HTERT RPE-1 (cell line): ENCODE measurements around the gene IGSF21.
"Not testable (repeated sequence)": the region's sequence is repeated elsewhere in the genome, so short reads cannot be mapped to it uniquely, and the experiment has no call there.

Source experiments
- in situ Hi-C: fragments of 300-500 bp; cut with MboI; formaldehyde crosslinking; loops from 4 replicates; pipeline ENCODE4 v1.14.3; 2020; ENCODE audit warnings: low sequenced_read_pairs

Gene IGSF21

DNA sequence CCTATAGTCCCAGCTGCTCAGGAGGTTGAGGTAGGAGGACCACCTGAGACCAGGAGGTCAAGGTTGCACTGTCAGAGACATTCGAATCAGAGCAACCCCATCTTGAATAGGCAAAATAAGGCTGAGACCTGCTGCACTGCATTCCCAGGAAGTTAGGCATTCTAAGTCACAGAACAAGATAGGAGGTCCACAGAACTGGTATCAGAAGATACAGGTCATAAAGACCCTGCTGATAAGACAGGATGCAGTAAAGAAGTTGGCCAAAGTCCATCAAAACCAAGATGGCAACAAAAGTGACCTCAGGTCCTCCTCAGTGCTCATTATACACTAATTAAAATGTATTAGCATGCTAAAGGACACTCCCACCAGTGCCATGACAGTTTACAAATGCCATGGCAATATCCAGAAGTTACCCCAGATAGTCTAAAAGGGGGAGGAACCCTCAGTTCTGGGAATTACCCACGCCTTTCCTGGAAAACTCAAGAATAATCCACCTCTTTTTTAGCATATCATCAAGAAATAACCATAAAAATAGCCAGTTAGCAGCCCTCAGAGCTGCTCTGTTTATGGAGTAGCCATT lies 307.9 kb downstream of the IGSF21 start:
- in situ Hi-C loops, result no loop called here

DNA sequence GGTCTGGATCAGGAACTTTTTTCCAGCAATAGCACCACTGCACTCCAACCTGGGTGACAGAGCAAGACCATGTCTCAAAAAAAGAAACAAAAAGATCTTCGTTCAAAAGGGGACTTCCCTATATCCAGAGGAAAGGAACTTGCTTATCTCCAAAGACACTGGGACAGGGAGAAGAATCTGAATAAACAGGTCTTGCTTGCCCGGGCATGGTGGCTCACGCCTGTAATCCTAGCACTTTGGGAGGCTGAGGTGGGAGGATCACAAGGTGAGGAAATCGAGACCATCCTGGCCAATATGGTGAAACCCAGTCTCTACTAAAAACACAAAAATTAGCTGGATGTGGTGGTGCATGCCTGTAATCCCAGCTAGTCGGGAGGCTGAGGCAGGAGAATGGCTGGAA lies 308.5 kb downstream of the IGSF21 start:
- in situ Hi-C loops, result not testable (repeated sequence)

DNA sequence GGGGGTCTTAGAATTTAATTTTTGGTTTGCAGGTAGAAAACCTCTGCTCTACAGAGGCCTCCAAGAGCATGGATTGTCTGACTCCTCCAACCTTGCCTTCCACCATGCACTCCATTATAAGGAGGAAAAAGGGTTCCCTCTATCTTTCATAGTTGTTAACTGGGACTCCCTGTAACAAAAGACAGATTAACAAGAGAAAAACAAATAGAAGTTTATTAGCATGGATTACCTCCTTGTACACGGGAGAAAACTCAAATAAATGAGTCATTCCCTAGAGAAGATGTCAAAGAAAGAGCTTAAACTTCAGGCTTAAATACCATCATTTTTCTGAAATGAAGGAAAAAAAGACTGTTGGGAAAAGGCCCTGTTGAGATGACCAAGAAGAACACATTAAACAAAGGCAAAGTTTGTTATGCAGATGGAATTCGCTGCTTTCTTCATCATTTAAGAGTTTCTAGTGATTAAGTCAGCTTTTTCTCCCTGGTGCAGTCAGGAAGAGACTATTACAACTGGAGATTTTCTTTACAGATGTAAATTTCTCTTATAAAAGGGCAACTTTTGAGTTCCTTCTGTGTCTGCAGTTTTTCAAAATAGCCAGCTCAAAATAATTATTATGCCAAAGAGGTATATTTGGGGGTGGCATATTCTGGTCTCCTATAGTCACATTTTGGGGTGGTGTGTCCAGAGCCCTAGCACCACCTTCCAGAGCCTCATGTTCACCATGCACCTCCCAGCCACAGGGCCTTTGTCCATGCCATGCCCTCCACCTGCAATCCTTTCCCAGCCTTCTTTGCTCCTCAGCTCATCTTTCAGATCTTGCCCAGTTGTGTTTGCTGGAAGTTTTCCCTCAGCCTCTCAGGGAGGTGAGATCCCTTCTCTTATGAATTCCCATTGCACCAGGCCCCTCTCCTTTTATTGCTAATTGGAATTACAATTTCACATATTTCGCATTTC lies 310.0 kb downstream of the IGSF21 start:
- in situ Hi-C loops, result no loop called here

DNA sequence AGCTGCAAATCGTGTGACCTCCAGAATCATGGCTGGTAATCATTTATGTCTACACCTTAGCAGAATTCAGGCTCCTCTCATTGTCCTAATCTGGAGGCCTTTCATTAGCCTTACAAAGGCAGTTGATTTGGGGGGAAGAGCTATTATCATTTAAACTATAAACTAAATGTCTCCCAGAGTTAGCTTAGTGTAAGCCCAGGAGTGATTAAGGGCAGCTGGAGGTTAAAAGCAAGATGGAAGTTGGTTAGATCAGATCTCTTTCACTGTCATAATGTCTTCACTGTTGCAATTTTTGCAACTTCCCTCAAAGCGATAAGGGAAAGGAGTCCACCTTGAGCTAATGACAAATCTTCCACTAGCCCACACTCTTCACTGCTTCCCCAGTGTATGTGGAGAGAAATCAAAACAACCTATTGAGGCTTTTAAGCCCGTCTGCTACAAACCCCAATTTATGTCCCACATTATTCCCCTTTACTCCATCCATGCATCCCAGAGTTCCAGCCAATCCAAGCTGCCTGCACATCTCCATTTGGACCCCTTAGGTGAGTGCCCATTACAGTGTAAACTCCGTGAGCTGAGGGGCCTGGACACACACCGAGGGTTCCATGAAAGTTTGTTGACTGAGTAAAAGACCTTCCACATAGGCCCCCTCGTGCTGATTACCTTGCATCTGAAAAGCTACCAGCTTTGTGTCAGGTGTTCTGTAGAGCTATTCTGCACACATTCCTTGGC lies 311.7 kb downstream of the IGSF21 start:
- in situ Hi-C loops, result no loop called here

DNA sequence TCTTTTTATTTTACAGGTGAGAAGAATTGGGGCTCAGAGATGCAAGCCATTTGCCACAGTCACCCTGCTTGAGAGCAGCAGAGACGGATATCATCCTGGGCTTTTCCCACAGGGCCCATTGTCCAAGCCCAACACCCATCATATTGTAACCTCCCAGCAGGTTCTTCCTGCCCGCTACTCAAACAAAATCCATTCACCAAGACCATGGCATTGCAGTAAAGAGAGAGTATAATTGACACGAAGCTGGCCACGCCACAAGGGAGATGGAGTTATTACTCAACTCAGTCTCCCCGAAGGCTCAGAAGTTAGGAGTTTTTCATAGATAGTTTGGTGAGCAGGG lies 312.2 kb downstream of the IGSF21 start:
- in situ Hi-C loops, result no loop called here

DNA sequence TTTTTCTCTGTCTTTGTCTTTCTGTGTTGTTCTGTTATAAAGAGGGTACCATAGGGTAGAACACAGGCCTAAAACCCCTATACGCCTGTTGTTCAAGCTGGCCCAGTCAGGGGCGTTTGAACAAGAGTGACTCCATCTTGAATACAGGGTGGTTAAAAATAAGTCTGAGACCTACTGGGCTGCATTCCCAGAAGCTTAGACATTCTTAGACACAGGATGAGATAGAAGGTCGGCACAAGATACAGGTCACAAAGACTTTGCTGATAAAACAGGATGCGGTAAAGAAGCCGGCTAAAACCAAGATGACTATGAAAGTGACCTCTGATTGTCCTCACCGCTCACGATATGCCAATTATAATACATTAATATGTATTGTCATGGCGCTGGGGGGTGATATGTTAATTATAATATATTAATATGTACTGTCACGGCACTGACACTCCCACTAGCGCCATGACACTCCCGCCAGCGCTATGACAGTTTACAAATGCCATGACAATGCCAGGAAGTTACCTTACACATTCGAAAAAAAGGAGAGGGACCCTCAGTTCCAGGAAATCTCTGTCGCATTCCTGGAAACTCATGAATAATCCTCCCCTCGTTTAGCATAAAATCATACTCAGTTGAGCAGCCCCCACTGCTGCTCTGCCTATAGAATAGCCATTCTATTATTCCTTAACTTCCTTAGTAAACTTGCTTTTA lies 314.6 kb downstream of the IGSF21 start:
- in situ Hi-C loops, result no loop called here

DNA sequence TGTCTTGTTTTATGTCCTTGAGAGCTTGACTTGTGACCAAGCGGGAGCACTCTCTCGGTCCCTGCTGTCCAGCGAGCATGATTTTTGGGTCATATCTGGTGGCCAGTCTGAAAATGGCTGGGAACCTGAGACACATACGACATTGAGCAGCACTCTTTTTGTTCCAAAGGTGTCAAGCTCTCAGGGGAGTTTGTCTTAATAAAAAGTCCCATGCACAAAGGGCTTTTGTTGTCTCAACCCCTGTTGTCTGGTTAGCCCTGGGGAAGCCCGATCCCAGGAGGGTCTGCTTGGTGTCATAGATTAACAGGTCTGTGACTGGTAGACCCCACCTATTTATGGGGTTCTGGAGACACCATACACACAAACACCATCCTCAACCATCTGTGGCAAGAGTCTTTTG lies 315.4 kb downstream of the IGSF21 start:
- in situ Hi-C loops, result no loop called here

DNA sequence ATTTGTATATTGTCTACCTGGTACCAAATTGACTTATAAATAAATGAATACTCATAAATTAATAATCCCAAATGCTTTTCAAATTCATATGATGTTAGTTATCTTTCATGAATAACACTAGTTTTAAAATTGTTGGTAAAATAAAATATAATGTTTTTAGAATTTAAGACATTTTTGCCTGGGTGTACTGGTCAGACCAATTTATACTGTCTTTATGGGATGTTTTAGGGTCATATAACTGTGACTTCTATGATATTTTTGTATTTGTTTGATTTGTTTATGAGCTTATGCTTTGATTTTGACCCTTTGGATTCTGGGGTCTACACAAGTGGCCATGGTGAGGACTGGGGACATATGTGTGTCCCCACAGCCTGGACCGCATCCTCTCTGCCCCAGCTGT lies 319.0 kb downstream of the IGSF21 start:
- in situ Hi-C loops, result no loop called here
